Right lung (tissue), 5 donors: ENCODE results near the gene GLRX3. TPM values are rescaled to one million over a fixed set of nuclear protein-coding genes. Genes with fewer than 3 reads are reported as not detected.

ENCODE experiments used
- DNase-seq, 2 donors: peaks; one replicate each; pipeline ENCODE4 v3.0.0-alpha.2; 2013
- polyA plus RNA-seq, 5 donors: library from polyadenylated mRNA; unstranded; fragments of 120-200 nt; gene quantifications; one replicate each; pipeline versions ENCODE4 v1.2.1 to v1.2.3, GENCODE V29; 2013; ENCODE audit warnings: inconsistent platforms in 1 of 5, low replicate concordance in 1 of 5; ENCODE audit not compliant: insufficient read length in 5 of 5, insufficient read depth in 1 of 5

Gene GLRX3
- polyA plus RNA-seq, 5 donors: 74.2 to 98.1 (median 80.2) TPM

GRCh38 chr10:130128922-130129321 is 7.3 kb upstream of the GLRX3 start:
- DNase-seq: no peak

- no peak for DNase-seq
Observed at GRCh38 chr10:130135676-130136225, 440 bp upstream of the GLRX3 start.

GRCh38 chr10:130137090-130137448 is 878 bp downstream of the GLRX3 start:
- DNase-seq: no peak

GRCh38 chr10:130137659-130138478 is 1.7 kb downstream of the GLRX3 start:
- no peak for DNase-seq

- no peak for DNase-seq
Observed at GRCh38 chr10:130138479-130138866, 2.3 kb downstream of the GLRX3 start.

GRCh38 chr10:130140425-130140824 is 4.2 kb downstream of the GLRX3 start:
- no peak for DNase-seq

- DNase-seq: no peak
Observed at GRCh38 chr10:130141038-130141437, 4.8 kb downstream of the GLRX3 start.

GRCh38 chr10:130141460-130141859 is 5.3 kb downstream of the GLRX3 start:
- no peak for DNase-seq

- no peak for DNase-seq
Observed at GRCh38 chr10:130141878-130142277, 5.7 kb downstream of the GLRX3 start.

- DNase-seq: no peak
Observed at GRCh38 chr10:130146042-130146441, 9.9 kb downstream of the GLRX3 start.

- DNase-seq: no peak
Observed at GRCh38 chr10:130159192-130159794, 23.1 kb downstream of the GLRX3 start.

- DNase-seq: no peak
Observed at GRCh38 chr10:130160775-130161174, 24.6 kb downstream of the GLRX3 start.

GRCh38 chr10:130161331-130161730 is 25.1 kb downstream of the GLRX3 start:
- DNase-seq: no peak

- no peak for DNase-seq
Observed at GRCh38 chr10:130167193-130167592, 31.0 kb downstream of the GLRX3 start.

GRCh38 chr10:130167707-130168106 is 31.5 kb downstream of the GLRX3 start:
- DNase-seq: no peak

- no peak for DNase-seq
Observed at GRCh38 chr10:130169136-130169859, 33.1 kb downstream of the GLRX3 start.

GRCh38 chr10:130171196-130171595 is 35.0 kb downstream of the GLRX3 start:
- no peak for DNase-seq

GRCh38 chr10:130174328-130174727 is 38.1 kb downstream of the GLRX3 start:
- DNase-seq: peak in 1 of 2 donors; percentile 28

- DNase-seq: no peak
Observed at GRCh38 chr10:130175074-130175473, 38.9 kb downstream of the GLRX3 start.

GRCh38 chr10:130177250-130177649 is 41.1 kb downstream of the GLRX3 start:
- DNase-seq: no peak

- peak in 1 of 2 donors; percentile 68 for DNase-seq
Observed at GRCh38 chr10:130179640-130180039, 43.4 kb downstream of the GLRX3 start.

- DNase-seq: no peak
Observed at GRCh38 chr10:130180416-130180815, 44.2 kb downstream of the GLRX3 start.

GRCh38 chr10:130181858-130182257 is 45.7 kb downstream of the GLRX3 start:
- DNase-seq: no peak
